GM19324 (cell line): ENCODE results near the gene TRABD2B.

Experiments used
- ATAC-seq: cut with Tn5 transposase; IDR thresholded peaks from one replicate; pipeline ENCODE4 v1.9.1; 2021; ENCODE audit warnings: mild to moderate bottlenecking, moderate library complexity; ENCODE audit not compliant: unreplicated experiment, low FRiP score

The TRABD2B gene

GRCh38 chr1:47887475-47888293 is 109.5 kb downstream of the TRABD2B start:
- no peak for ATAC-seq

DNA sequence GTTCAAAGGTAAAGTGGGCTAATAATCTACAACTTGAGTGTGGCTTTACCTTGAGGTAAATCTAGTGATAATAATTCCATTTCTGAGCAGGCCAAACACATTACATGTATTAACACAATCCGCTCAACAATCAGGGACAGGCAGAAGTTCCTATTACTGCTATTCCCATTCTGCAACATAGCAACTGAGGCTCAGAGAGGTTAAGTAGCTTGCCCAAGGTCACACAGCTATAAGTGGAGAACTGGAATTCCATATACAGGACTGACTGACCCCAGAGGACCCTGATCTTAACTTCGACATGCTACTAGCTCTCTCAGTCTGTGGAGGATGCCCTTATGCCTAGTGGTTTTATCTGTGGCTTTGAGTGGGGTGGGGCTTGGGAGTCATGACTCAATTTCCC is 110.1 kb downstream of the TRABD2B start:
- no peak for ATAC-seq

GRCh38 chr1:47886141-47886540 is 111.0 kb downstream of the TRABD2B start:
- ATAC-seq: no peak

GRCh38 chr1:47885062-47885830 is 111.9 kb downstream of the TRABD2B start:
- ATAC-seq: no peak

GRCh38 chr1:47883963-47884362 is 113.2 kb downstream of the TRABD2B start:
- no peak for ATAC-seq

DNA sequence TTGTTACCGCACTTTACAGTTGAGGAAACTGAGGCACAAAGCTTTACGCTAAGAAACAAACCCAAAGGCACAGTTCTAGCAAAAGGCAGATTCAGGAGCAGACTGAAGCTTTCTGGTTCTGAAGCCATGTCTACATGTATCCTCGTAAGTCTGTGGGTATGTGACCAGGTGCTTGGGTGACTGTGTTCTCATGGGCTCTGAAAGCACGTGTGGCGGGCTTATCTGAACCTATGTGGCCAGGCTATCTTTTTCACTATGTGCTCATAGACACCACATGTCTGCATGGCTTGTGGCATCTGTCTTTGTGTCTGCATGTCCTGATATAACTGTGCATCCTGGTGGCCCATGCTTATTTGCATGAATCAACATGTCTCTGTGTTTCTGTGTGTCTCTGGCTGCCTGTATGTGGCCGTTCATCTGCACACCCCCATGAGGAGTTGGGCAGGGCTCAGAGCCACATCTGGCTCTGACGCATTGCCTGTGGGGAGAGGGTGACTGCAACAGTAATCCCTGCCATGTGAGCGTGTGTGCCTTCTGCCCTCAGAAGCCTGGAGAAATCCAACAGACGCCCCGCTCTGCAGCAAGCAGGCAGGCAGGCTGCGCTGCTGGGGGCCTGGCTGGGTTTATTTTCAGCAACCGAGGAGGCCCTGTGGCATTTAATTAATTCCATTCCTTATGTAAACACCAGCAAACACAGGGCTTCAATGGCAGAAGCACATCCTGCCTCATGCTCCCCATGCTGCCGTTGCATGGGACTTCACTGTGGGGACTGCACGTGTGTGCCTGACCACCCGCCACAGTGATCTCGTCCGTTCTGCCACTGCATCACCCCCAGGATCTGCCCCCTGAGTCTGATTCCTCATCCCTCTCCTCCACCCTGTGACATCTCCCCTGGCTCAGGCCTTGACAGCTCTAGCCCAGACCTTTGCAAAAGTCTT is 115.4 kb downstream of the TRABD2B start:
- ATAC-seq: no peak

DNA sequence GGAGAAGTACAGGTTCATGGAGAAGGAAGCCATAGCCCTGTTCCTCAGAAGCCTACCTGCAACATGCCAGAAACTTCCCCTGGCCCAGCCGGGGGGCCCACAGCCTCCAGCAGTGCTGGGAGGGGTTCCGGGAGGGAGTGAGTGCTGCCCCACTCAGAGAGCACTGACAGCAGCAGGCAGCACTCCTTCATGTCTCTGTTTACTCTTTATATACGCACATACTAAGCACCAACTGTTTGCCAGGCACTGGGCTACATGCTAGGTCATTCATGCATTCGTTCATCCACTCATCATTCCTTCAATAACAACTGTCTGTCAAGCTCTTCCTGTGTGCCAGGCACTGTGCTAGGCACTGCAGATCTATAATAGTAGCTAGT is 120.6 kb downstream of the TRABD2B start:
- no peak for ATAC-seq

GRCh38 chr1:47875831-47876586 is 121.2 kb downstream of the TRABD2B start:
- ATAC-seq: no peak

- ATAC-seq: no peak
Measured at GRCh38 chr1:47875036-47875435, 122.1 kb downstream of the TRABD2B start.

DNA sequence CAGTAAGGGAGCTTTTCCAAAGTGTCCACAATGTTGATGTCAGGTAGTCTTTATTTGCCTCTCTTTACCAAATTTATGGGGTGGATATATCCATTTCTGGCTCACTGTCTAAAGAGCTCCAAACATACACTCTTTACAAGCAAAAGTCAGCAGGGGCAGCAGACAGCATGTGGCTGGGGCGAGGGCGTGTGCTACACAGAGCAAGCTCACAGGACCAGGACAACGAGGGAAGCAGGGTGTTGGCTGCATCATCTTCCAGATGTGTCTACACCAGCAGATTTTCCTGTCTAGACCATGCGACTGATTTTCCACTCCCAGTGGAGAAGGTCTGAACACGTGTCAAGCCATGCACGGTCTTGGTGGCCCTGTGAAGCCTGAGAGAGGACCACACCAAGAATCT is 123.8 kb downstream of the TRABD2B start:
- ATAC-seq: no peak

GRCh38 chr1:47872886-47873285 is 124.3 kb downstream of the TRABD2B start:
- ATAC-seq: no peak

GRCh38 chr1:47871799-47872353 is 125.3 kb downstream of the TRABD2B start:
- no peak for ATAC-seq

DNA sequence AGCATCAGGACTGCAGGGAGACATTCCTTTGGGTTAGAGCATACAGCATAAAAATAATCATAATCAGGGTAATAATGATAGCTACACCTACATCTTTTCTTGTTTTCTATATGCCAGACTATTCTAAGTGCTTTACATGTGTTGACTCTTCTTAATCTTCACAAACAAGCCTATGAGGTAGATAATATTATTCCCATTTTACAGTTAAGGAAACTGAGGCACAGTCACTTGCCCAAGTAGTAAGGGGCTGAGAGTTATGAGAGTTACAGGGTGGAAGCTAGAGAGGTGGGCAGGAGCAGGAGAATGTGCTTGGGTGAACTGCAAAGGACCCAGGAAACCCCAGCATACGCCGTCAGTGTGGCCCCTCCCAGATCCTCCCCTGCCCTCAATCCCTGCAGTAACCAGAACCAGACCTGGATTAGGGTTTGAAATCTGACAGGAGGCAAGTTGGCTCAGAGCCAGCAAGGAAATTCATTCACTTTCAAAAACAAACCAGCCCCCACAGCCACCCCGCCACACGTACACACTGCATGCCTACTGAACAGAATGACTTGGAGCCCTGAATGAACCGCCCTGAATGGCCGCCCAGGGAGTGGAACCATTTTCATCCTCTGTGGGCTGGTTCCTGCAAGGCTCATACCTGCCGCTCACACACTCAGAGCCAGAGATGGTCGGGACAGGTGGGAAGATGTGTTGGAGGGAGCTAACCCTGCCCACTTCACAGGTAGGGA is 126.1 kb downstream of the TRABD2B start:
- no peak for ATAC-seq

DNA sequence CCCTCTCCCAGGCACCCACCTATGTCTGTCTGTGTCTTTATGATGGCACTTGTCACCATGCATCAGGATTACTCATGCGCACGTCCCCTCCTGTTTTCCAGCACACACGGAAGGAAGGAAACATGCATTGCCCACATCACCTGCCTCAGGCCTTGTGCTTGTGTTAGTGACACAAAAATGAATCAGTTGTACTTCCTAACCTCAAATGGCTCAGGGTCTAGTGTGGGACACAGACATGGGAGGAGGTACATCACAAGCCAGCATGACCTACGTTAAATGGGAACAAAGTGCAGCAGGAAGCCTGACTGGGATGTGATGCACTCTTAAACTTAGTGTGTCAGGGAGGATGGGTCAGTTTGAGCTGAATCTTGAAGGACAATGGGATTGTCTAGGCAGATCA is 126.7 kb downstream of the TRABD2B start:
- no peak for ATAC-seq

GRCh38 chr1:47868348-47868676 is 128.9 kb downstream of the TRABD2B start:
- ATAC-seq: no peak

DNA sequence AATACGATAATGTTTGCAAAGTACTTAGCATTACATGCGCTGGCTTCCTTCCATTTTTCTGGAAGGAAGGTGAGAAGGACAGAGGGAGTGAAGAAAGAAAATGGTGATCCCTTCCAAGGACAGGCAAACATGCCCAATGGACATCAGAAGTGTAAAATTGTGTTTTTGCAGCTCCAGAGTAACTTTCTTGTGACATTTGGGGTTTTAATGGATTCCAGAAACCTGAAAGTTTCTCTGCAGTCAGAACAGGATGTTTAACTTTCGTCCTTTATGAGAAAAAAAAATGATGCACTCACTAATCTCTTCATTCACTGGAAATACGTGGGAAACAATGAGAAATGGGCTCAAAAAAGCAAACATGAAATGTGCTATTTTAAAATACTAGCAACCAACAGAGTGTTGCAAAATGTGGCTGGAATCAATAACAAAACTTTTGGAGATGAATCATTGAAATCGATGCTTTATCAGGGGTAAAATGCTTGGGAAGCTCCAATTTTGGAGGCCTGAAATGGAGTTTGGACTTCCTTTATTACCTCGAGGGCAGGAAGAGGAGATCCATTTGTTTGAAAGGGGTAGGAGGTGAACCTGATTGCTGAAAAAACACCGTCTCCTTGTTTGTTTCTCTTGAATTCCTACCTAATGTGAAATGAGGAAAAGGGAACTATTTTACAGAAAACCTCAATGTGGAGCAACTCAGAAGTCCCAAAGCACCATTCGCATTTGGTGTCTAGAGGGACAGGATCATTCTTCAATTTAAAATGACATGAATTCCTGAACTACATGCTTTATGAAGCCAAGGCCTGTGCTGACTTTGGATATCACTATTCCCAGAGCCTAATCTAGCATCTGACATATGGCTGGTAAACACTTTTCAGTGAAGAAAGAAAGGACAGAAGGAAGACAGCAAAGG is 129.5 kb downstream of the TRABD2B start:
- ATAC-seq: no peak

GRCh38 chr1:47866601-47867437 is 130.4 kb downstream of the TRABD2B start:
- ATAC-seq: no peak
